HEK293 (cell line): ENCODE measurements around the gene PET100.
A peak's percentile ranks its signal among the peaks of the same experiment; 100 is the strongest.

Experiments used
- CTCF ChIA-PET: fragments of 350-600 bp; formaldehyde crosslinking; extraction: SDS; loops from one replicate; lab custom pipeline; 2021; ENCODE audit warnings: antibody characterized with exemption; lab: Yijun Ruan, JAX
- POLR2A ChIA-PET: fragments of 300-600 bp; formaldehyde crosslinking; extraction: SDS; loops from one replicate; lab custom pipeline; 2020; ENCODE audit warnings: antibody characterized with exemption, inconsistent platforms; lab: Yijun Ruan, JAX
- H3K27ac ChIP-seq: fragments of 200-500 bp; sonication (Bioruptor generic); 2 replicates; pipeline ENCODE4 v1.5.1; 2014; ENCODE audit warnings: low read depth, low read length, control low read depth, inconsistent platforms; ENCODE audit errors: extremely low read depth
- H3K36me3 ChIP-seq, 2 experiments: fragments of 200-500 bp in 1 of 2; sonication (Bioruptor generic) in 1 of 2; 1 replicate in 1 of 2; 2 replicates in 1 of 2; pipeline ENCODE4 v1.5.1; 2014 to 2017; ENCODE audit warnings: inconsistent platforms in 2 of 2, low read length in 2 of 2; ENCODE audit not compliant: control insufficient read depth in 2 of 2, insufficient read depth in 1 of 2
- H3K4me1 ChIP-seq: fragments of 200-500 bp; sonication (Bioruptor generic); 2 replicates; pipeline ENCODE4 v1.5.1; 2014; ENCODE audit warnings: mild to moderate bottlenecking, low read length, inconsistent platforms; ENCODE audit not compliant: control insufficient read depth, insufficient read depth
- H3K4me3 ChIP-seq: 2 replicates; pipeline ENCODE4 v1.5.1; 2011; ENCODE audit warnings: low read depth, mild to moderate bottlenecking, control low read depth, low read length, moderate library complexity
- H3K9me3 ChIP-seq: fragments of 200-500 bp; sonication (Bioruptor generic); 2 replicates; pipeline ENCODE4 v1.5.1; 2014; ENCODE audit warnings: low read depth, low read length, inconsistent platforms; ENCODE audit not compliant: control insufficient read depth, insufficient read depth
- GLI4 ChIP-seq: fragments of 450-650 bp; formaldehyde crosslinking; IDR thresholded peaks from 2 replicates; pipeline ENCODE4 v1.5.1; 2016; ENCODE audit warnings: missing biosample characterization, missing genetic modification characterization
- SP7 ChIP-seq: fragments of 450-650 bp; formaldehyde crosslinking; IDR thresholded peaks from 2 replicates; pipeline ENCODE4 v1.5.1; 2016; ENCODE audit warnings: missing biosample characterization, missing genetic modification characterization
- ZNF184 ChIP-seq: fragments of 450-650 bp; IDR thresholded peaks from 2 replicates; pipeline ENCODE4 v1.5.1; 2018; ENCODE audit warnings: missing biosample characterization, mild to moderate bottlenecking, missing genetic modification characterization
- ZNF266 ChIP-seq: fragments of 450-650 bp; formaldehyde crosslinking; IDR thresholded peaks from 2 replicates; pipeline ENCODE4 v1.5.1; 2016; ENCODE audit warnings: missing biosample characterization, missing genetic modification characterization, low read depth
- ZNF341 ChIP-seq: fragments of 450-650 bp; formaldehyde crosslinking; IDR thresholded peaks from 2 replicates; pipeline ENCODE4; 2016; ENCODE audit warnings: low read depth, missing biosample characterization, missing genetic modification characterization
- ZNF600 ChIP-seq: fragments of 450-650 bp; formaldehyde crosslinking; IDR thresholded peaks from 2 replicates; pipeline ENCODE4 v1.5.1; 2016; ENCODE audit warnings: missing biosample characterization, missing genetic modification characterization
- ZNF610 ChIP-seq: fragments of 450-650 bp; formaldehyde crosslinking; IDR thresholded peaks from 2 replicates; pipeline ENCODE4 v1.5.1; 2016; ENCODE audit warnings: missing biosample characterization, missing genetic modification characterization, borderline replicate concordance
- ZNF747 ChIP-seq: fragments of 450-650 bp; formaldehyde crosslinking; IDR thresholded peaks from 2 replicates; pipeline ENCODE4 v1.5.1; 2016; ENCODE audit warnings: missing biosample characterization, missing genetic modification characterization
- TF ChIP-seq, protein P1 (sequence below): fragments of 450-650 bp; formaldehyde crosslinking; IDR thresholded peaks from 2 replicates; pipeline ENCODE4 v1.5.1; 2016; ENCODE audit warnings: missing biosample characterization, missing genetic modification characterization
- TF ChIP-seq, protein P2 (sequence below): IDR thresholded peaks from 2 replicates; pipeline ENCODE4 v1.6.1; 2011; ENCODE audit warnings: mild to moderate bottlenecking, low read depth, low read length, borderline replicate concordance
- TF ChIP-seq, protein P3 (sequence below): fragments of 450-650 bp; formaldehyde crosslinking; IDR thresholded peaks from 2 replicates; pipeline ENCODE4 v1.5.1; 2017; ENCODE audit warnings: missing biosample characterization, missing genetic modification characterization
- TF ChIP-seq, protein P4 (sequence below): fragments of 450-650 bp; formaldehyde crosslinking; IDR thresholded peaks from 2 replicates; pipeline ENCODE4 v1.5.1; 2016; ENCODE audit warnings: missing biosample characterization, missing genetic modification characterization
- TF ChIP-seq, protein P5 (sequence below): fragments of 450-650 bp; IDR thresholded peaks from 2 replicates; pipeline ENCODE4 v1.5.1; 2018; ENCODE audit warnings: missing biosample characterization, mild to moderate bottlenecking, missing genetic modification characterization
- TF ChIP-seq, protein P6 (sequence below): fragments of 450-650 bp; formaldehyde crosslinking; optimal IDR thresholded peaks from 2 replicates; pipeline ENCODE3; 2016; ENCODE audit warnings: missing biosample characterization, mild to moderate bottlenecking, missing genetic modification characterization
- TF ChIP-seq, protein P7 (sequence below): fragments of 450-650 bp; formaldehyde crosslinking; IDR thresholded peaks from 2 replicates; pipeline ENCODE4 v1.5.1; 2016; ENCODE audit warnings: missing biosample characterization, missing genetic modification characterization
- TF ChIP-seq, protein P8 (sequence below): fragments of 450-650 bp; formaldehyde crosslinking; IDR thresholded peaks from 2 replicates; pipeline ENCODE4 v1.5.1; 2016; ENCODE audit warnings: missing biosample characterization, missing genetic modification characterization

Gene PET100

DNA sequence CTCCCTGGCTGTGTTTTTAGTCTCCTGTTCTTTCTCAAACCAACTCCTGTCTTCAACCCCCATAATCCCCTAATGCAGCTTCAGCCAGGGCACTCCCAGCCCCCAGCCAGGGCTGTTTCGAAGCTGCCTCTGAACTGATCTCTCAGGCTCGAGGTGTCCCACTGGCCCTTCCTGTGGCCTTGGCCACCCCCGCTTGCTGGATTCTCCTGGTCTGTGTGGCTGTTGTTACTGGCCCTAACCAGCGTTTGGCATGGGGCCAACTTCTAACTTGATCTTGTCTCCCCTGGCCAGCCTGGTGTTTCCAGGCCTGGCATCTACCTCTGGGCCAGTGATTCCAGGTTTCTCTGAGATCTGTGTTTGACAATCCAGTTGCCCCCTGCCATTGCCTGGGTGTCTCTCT is 11.2 kb upstream of the PET100 start (continued):
- TF ChIP-seq, protein P1, sequence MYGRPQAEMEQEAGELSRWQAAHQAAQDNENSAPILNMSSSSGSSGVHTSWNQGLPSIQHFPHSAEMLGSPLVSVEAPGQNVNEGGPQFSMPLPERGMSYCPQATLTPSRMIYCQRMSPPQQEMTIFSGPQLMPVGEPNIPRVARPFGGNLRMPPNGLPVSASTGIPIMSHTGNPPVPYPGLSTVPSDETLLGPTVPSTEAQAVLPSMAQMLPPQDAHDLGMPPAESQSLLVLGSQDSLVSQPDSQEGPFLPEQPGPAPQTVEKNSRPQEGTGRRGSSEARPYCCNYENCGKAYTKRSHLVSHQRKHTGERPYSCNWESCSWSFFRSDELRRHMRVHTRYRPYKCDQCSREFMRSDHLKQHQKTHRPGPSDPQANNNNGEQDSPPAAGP (tag by site-specific recombination): no peak
- TF ChIP-seq ZNF266 (tag by site-specific recombination) (no peak), ZNF184 (tag by site-specific recombination) (peak; percentile 75; the same call in 1 of the 2 replicates), ZNF610 (no peak), ZNF341 (peak; percentile 47), SP7 (tag by site-specific recombination) (no peak), ZNF747 (0 out of 2 replicates have a peak, but pooled peaks have one; percentile 35), GLI4 (tag by site-specific recombination) (no peak)
- TF ChIP-seq, protein P2, sequence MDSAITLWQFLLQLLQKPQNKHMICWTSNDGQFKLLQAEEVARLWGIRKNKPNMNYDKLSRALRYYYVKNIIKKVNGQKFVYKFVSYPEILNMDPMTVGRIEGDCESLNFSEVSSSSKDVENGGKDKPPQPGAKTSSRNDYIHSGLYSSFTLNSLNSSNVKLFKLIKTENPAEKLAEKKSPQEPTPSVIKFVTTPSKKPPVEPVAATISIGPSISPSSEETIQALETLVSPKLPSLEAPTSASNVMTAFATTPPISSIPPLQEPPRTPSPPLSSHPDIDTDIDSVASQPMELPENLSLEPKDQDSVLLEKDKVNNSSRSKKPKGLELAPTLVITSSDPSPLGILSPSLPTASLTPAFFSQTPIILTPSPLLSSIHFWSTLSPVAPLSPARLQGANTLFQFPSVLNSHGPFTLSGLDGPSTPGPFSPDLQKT: no peak
- TF ChIP-seq, protein P3, sequence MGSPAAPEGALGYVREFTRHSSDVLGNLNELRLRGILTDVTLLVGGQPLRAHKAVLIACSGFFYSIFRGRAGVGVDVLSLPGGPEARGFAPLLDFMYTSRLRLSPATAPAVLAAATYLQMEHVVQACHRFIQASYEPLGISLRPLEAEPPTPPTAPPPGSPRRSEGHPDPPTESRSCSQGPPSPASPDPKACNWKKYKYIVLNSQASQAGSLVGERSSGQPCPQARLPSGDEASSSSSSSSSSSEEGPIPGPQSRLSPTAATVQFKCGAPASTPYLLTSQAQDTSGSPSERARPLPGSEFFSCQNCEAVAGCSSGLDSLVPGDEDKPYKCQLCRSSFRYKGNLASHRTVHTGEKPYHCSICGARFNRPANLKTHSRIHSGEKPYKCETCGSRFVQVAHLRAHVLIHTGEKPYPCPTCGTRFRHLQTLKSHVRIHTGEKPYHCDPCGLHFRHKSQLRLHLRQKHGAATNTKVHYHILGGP: 0 out of 2 replicates have a peak, but pooled peaks have one; percentile 20
- TF ChIP-seq, protein P4, sequence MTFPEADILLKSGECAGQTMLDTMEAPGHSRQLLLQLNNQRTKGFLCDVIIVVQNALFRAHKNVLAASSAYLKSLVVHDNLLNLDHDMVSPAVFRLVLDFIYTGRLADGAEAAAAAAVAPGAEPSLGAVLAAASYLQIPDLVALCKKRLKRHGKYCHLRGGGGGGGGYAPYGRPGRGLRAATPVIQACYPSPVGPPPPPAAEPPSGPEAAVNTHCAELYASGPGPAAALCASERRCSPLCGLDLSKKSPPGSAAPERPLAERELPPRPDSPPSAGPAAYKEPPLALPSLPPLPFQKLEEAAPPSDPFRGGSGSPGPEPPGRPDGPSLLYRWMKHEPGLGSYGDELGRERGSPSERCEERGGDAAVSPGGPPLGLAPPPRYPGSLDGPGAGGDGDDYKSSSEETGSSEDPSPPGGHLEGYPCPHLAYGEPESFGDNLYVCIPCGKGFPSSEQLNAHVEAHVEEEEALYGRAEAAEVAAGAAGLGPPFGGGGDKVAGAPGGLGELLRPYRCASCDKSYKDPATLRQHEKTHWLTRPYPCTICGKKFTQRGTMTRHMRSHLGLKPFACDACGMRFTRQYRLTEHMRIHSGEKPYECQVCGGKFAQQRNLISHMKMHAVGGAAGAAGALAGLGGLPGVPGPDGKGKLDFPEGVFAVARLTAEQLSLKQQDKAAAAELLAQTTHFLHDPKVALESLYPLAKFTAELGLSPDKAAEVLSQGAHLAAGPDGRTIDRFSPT (tag by site-specific recombination): peak; percentile 54
- TF ChIP-seq, protein P5, sequence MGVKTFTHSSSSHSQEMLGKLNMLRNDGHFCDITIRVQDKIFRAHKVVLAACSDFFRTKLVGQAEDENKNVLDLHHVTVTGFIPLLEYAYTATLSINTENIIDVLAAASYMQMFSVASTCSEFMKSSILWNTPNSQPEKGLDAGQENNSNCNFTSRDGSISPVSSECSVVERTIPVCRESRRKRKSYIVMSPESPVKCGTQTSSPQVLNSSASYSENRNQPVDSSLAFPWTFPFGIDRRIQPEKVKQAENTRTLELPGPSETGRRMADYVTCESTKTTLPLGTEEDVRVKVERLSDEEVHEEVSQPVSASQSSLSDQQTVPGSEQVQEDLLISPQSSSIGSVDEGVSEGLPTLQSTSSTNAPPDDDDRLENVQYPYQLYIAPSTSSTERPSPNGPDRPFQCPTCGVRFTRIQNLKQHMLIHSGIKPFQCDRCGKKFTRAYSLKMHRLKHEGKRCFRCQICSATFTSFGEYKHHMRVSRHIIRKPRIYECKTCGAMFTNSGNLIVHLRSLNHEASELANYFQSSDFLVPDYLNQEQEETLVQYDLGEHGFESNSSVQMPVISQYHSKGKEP (tag by site-specific recombination): peak; percentile 23; the same call in 1 of the 2 replicates
- TF ChIP-seq, all 188 proteins: peak for 13

DNA sequence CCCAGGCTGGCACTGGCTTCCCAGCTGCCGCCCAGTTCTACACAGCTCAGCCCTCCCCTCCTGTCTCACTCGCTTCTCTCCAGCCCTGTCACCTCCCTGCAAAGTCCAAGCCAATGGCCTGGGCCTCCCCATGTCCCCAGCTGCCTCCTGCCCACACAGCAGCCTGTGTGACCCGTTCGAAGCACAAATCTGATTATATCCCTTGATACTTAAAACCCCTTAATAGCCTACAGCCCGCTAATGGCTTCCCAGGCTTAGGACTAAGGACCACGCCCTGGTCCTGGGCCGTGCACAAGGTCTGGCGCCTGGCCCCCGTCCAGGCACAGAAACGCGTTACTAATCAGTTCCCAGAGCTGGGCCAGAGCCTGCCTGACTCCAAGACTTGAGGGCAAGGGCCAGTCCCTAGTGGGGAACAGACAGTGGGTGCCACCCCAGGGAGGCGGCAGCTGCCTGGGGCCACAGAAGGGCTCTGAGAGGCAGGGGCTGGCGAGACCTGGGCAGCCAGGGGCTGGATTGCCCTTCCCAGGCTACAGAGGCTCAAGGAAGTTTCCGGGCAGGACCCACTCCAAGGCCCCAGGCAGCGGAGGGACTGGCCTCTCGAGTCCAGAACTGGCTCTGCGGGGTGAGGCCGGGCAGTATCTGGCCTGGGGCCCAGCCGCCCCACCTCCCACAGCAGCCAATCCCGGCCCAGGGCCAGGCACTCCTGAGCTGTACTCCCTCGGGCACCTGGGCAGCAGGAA is 10.7 kb upstream of the PET100 start:
- no peak overlapping the region for H3K4me3 ChIP-seq
- H3K27ac ChIP-seq: peak overlapping the region; percentile 31; the same call in 1 of the 2 replicates
- H3K9me3 ChIP-seq: no peaks in the 10 kb centered on the region
- ChIA-PET CTCF (interaction anchor here (0.5 to 1.8 kb wide), 4 partner anchors 25 to 1930 kb away, joined by 3 to 6 read pairs (median 3); no protein-coding TSS in a partner anchor), POLR2A (interaction anchor here (0.6 to 2.0 kb wide), 3 partner anchors 11 to 22 kb away, joined by 3 to 14 read pairs (median 5); partner anchors contain the start of genes PET100 and XAB2)
- H3K4me1 ChIP-seq: no peaks in the 10 kb centered on the region; the same call in 1 of the 2 replicates
- peaks cover 0 to 80% of the 10 kb centered on the region in 2 experiments; a peak in 2 of 3 replicates for H3K36me3 ChIP-seq
- TF ChIP-seq, protein P6, sequence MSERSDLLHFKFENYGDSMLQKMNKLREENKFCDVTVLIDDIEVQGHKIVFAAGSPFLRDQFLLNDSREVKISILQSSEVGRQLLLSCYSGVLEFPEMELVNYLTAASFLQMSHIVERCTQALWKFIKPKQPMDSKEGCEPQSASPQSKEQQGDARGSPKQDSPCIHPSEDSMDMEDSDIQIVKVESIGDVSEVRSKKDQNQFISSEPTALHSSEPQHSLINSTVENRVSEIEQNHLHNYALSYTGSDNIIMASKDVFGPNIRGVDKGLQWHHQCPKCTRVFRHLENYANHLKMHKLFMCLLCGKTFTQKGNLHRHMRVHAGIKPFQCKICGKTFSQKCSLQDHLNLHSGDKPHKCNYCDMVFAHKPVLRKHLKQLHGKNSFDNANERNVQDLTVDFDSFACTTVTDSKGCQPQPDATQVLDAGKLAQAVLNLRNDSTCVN (tag by site-specific recombination): peak; percentile 13
- TF ChIP-seq, protein P7, sequence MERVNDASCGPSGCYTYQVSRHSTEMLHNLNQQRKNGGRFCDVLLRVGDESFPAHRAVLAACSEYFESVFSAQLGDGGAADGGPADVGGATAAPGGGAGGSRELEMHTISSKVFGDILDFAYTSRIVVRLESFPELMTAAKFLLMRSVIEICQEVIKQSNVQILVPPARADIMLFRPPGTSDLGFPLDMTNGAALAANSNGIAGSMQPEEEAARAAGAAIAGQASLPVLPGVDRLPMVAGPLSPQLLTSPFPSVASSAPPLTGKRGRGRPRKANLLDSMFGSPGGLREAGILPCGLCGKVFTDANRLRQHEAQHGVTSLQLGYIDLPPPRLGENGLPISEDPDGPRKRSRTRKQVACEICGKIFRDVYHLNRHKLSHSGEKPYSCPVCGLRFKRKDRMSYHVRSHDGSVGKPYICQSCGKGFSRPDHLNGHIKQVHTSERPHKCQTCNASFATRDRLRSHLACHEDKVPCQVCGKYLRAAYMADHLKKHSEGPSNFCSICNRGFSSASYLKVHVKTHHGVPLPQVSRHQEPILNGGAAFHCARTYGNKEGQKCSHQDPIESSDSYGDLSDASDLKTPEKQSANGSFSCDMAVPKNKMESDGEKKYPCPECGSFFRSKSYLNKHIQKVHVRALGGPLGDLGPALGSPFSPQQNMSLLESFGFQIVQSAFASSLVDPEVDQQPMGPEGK: no peak
- TF ChIP-seq, protein P4 (tag by site-specific recombination): peak; percentile 4; the same call in 1 of the 2 replicates
- TF ChIP-seq, protein P8, sequence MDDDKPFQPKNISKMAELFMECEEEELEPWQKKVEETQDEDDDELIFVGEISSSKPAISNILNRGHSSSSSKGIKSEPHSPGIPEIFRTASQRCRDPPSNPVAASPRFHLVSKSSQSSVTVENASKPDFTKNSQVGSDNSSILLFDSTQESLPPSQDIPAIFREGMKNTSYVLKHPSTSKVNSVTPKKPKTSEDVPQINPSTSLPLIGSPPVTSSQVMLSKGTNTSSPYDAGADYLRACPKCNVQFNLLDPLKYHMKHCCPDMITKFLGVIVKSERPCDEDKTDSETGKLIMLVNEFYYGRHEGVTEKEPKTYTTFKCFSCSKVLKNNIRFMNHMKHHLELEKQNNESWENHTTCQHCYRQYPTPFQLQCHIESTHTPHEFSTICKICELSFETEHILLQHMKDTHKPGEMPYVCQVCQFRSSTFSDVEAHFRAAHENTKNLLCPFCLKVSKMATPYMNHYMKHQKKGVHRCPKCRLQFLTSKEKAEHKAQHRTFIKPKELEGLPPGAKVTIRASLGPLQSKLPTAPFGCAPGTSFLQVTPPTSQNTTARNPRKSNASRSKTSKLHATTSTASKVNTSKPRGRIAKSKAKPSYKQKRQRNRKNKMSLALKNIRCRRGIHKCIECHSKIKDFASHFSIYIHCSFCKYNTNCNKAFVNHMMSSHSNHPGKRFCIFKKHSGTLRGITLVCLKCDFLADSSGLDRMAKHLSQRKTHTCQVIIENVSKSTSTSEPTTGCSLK (tag by site-specific recombination): no peak
- peak; percentile 31; the same call in 1 of the 2 replicates for TF ChIP-seq ZNF600
